HG03159 (cell line): ENCODE data around the gene ZDHHC24.
A peak's percentile ranks its signal among the peaks of the same experiment; 100 is the strongest.
"Not testable (repeated sequence)": the region's sequence is repeated elsewhere in the genome, so short reads cannot be mapped to it uniquely, and the experiment has no call there.

Experiments used
- ATAC-seq: cut with Tn5 transposase; IDR thresholded peaks from one replicate; pipeline ENCODE4 v1.9.1; 2021; ENCODE audit warnings: mild to moderate bottlenecking, moderate library complexity; ENCODE audit not compliant: unreplicated experiment

The ZDHHC24 gene, protein sequence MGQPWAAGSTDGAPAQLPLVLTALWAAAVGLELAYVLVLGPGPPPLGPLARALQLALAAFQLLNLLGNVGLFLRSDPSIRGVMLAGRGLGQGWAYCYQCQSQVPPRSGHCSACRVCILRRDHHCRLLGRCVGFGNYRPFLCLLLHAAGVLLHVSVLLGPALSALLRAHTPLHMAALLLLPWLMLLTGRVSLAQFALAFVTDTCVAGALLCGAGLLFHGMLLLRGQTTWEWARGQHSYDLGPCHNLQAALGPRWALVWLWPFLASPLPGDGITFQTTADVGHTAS

DNA sequence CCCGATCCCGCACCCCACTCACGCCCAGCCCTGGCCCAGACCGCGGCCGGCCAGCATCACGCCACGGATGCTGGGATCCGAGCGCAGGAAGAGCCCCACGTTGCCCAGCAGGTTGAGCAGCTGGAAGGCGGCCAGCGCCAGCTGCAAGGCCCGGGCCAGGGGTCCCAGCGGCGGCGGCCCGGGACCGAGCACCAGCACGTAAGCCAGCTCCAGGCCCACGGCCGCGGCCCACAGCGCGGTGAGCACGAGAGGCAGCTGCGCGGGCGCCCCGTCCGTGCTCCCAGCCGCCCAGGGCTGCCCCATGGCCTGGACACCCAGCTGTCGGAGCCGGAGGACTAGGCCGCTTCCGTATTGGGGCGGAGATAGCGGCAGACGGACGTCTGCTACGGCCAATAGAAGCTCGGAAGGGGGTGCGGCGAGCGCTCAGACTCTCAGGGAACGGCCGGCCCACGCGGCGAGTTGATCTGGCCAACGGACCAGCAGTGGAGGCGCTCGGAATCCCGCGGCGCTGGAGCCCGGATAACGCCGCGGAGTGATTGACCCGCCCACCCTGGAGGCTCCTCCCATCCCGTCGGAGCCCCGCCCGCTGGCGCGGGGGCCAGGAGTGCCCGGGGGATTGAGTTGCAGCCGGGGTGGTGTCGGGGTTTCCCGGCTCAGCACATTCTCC is at the start of gene ZDHHC24:
Gene ZDHHC24, minus strand, starts transcription at position 348 of the 667 bp plus-strand sequence. Its CDS starts 45 bp downstream, at position 303.
- peak; percentile 85 for ATAC-seq

DNA sequence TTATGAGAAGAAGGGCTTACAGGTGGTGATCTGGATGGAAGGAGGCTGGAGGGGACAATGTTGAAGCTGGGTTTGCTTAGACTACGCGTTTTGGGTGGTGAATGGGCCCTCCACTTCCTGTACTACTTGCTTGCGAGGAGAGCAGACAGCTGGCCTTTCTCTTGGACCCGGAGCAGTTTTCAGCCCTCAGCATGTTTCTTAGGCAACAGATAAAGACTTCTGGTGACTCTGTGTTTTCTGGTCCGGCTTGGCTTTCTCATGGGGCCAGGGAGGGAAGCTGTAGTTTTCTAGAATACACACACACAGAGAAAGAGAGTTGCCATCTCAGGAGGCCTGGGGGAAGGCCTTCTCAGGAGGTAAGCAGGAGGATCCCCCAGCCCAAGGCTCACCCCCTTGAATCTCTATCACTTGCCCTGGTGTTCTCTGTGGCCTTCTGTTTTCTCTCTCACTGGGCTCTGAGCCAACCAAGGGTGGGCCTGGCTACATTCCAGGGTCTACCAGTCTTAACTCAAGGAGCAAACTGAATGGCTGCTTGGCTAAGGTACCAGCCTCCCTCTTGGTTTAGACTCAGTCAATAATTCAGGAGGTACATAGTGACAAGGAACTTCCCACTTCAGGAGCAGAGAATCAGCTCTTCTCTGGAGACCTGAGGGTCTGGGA is 49.5 kb upstream of the ZDHHC24 start:
- no peak for ATAC-seq

DNA sequence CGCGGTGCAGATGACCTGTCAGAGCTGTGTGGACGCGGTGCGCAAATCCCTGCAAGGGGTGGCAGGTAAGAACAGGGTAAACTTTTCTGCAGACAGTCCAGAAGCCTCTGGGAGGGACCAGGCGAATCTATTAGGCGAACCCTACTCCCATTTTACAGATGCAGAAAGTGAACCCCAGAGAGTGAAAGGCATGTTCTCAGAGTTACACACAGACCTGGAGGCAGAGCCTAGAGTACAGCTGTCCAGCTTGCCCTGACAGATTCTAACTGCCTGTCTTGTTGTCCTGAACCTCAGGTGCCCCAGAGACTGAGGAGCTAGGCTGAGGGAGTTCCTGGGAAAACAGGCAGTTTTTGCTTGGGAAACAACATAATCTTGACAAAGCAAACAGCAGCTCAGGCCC is 47.8 kb upstream of the ZDHHC24 start:
- no peak for ATAC-seq

DNA sequence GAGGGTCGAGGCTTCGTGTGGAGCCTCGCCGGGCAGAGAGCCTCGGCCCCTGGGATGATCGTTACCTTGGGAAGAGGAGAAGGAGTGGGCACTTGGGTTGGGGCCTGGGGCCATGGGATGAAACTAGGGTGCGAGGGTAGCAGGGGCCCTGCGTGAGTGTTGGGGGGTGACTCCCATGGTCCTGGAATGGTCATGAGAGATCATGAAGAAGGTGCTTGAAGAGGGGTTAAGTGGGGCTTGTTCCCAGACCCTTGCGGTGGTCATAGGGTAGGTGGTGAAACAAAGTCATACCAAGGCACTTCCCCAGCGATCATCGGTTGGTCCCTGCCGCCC is 47.4 kb upstream of the ZDHHC24 start:
- peak; percentile 18 for ATAC-seq

DNA sequence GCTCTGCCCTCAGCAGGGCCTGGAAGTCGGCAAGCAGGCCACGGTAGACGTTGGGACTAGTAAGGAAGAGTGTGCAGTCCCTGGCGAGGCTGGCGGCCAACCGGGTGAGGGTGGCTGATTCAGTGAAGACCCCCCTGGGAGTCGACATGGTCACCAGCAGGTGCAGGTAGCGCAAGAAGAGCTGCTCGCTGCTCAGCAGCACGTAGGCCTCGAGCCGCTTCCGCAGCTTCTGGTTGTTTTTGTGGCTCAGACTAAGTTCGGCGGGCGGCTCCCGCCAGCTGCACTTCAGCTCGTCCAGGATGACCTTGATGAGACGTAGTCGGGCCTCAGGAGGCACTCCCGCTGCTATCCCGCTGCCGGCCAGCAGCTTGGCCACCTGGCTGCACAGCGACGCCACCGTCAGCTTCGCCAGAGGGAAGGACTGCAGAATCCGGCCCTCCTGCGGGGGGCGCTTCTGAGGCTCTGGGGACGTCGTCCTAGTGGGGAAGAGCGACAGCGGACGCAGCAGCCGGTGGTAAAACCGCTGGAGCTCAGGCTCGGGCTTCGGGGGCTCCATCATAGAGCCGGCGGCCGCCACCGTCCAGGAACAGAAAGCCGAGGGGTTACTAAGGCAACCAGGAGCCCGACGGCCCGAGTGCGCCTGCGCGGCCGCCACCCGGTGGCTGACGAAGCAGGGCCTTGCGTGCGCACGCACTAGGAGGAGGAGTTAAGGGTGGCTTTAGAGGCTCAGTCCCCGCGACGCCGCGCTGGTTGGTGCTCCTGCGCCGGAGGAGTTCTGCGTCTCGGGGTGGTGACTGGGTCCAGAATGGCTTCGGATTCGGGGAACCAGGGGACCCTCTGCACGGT is 46.8 kb upstream of the ZDHHC24 start, which contains the start of the genes CCDC87 and CCS:
Gene CCDC87, minus strand, starts transcription at position 607 of the 846 bp plus-strand sequence. Its CDS starts 48 bp downstream, at position 559.
Gene CCS, plus strand, starts transcription at position 729 of the 846 bp plus-strand sequence. Its CDS starts 77 bp downstream, at position 806.
- ATAC-seq, result peak; percentile 82

DNA sequence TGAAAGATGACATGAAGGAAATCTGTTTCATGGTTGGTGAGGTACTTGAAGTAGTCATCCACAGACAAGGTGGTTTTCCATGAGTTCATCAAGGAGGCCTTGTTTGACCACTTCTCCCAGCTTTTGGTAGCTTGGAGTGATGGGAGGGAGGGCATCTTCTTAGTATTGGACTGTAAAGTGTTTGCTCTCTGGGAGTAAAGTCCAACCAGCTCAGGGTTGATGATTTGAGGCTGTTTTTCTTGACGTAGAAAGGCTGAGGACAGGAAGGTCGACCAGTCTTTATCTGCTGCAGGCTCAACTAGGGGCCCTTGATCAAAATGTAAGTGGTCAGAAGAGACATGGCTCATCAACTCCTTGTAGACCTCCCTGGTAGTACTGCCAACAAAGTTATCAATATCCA is 45.3 kb upstream of the ZDHHC24 start:
- no peak for ATAC-seq

DNA sequence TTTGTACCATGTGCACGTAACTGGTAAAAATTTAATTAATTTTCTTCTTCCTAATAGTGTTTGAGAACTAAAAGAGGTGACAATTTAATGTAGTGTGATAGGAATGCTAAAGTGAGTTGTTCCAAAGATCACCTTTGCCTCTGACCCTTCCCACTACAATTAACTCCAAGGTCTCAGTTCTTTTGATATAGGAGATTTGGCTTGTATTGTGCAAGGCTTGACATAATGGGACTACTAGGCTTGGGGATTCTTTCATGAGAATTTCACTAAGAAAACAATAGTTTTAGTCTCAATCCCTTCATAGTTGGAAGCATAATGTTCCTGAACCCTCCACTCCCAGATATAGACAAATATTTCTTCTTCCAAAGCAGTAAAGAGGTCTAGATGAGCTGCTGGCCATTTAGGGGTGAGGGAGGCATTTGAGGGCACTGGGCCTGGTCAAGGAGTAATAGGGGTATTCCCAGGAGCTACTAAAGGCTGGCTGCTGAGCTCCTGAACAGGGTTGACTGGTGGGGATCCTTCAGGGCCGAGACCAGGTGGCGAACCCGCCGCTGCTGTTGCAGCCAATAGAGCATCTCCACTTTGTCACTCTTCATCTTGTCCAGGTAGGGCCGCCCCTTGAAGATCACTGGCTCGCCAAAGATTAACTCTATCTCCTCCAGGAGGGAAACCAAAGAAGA is 44.3 kb upstream of the ZDHHC24 start:
- no peak for ATAC-seq

DNA sequence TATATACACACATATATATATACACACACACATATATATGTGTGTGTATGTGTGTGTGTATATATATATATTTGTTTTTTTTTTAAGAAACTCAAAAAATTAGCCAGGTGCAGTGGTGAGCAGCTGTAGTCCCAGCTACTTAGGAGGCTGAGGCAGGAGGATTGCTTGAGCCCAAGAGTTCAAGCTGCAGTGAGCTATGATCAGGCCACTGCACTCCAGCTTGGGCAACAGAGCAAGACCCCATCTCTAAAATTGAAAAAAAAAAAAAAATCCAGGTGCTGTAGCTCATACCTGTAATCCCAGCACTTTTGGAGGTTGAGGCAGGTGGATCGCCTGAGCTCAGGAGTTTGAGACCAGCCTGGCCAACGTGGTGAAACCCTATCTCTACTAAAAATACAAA is 43.5 kb upstream of the ZDHHC24 start:
- ATAC-seq, result not testable (repeated sequence)

DNA sequence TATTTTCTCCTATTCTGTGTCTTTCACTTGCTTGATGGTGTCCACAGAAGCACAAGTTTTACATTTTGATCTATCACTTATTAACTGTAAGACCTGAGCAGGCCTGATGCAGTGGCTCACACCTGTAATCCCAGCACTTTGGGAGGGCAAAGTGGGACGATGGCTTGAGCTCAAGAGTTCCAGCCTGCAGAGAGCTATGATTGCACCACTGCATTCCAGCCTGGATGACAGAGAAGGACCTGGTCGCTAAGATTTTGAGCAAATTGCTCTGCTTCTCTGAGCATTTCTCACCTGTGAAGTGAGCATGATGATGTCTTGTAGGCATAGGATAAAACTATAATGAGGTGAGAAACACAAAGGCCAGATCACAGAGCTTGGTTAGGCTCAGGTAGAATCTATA is 40.3 kb upstream of the ZDHHC24 start:
- ATAC-seq, result no peak

DNA sequence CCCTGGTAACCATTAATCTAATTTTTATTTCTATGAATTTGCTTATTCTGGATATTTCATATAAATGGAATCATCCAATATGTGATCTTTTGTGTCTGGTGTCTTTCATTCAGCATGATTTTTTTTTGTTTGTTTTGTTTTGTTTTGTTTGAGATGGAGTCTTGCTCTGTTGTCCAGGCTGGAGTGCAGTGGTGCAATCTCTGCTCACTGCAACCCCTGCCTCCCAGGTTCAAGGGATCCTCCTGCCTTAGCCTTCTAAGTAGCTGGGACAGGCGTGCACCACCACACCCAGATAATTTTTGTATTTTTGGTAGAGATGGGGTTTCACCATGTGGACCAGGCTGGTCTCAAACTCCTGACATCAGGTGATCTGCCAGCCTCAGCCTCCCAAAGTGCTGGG is 39.6 kb upstream of the ZDHHC24 start:
- not testable (repeated sequence) for ATAC-seq

DNA sequence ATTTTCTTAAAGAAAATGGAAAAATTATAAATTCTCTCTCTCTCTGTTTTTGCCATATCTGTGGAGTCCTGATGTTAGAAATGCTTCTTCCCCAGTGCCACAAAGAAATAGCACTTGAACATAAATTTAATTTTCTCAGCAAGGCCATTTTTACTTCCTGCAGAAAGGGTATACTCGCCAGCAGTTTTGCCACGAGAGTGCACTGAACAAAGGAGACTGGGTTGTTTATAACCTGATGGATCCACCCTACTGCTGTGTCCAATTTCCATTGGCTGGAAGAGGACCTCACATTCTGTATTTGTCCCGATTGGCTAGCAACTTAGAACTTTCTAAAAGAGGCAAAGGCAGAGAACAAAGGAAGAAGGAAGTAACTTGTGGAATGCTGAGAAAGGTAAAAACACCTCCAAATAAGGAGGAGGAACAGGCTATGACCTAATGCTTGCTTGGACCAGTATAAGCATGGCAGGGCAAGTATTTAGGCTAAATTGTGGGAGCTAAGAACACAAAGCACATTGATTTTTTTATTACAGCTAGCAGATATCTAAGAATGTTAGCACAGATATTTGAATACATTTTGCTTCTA is 36.8 kb upstream of the ZDHHC24 start:
- not testable (repeated sequence) for ATAC-seq

DNA sequence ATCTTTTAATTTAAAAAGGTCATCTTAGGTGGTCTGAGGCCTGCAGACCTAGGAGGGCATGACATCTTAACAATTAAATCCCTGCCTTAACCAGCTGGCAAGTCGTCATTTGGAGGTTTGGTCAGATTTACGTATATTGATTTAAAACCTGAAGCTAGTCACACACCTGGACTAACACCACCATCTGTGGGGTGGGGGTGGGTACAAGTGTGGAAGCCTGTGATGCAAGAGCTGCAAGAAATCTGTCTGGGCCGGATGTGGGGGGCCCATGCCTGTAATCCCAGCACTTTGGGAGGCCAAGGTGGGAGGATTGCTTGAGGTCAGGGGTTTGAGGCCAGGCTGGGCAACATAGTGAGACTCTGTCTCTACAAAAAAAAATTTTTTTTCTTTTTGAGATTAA is 35.4 kb upstream of the ZDHHC24 start:
- ATAC-seq, result no peak

DNA sequence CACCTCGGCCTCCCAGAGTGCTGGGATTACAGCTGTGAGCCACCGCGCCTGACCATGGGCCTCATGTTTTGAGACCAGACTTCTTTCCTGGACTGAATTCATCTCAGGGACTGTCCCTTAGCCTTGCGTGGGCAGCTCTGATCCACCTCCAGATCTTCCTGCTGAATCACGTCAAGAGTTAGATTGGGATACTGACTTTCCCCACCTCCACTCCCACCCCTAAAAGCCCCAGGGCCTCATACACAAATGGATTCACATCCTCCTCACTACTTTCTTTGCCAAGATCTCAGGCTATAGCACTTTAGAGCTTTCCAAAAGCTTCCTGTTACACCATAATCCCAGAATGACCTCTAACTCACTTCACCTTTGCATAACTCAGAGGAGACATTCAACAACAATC is 35.0 kb upstream of the ZDHHC24 start:
- ATAC-seq, result no peak

DNA sequence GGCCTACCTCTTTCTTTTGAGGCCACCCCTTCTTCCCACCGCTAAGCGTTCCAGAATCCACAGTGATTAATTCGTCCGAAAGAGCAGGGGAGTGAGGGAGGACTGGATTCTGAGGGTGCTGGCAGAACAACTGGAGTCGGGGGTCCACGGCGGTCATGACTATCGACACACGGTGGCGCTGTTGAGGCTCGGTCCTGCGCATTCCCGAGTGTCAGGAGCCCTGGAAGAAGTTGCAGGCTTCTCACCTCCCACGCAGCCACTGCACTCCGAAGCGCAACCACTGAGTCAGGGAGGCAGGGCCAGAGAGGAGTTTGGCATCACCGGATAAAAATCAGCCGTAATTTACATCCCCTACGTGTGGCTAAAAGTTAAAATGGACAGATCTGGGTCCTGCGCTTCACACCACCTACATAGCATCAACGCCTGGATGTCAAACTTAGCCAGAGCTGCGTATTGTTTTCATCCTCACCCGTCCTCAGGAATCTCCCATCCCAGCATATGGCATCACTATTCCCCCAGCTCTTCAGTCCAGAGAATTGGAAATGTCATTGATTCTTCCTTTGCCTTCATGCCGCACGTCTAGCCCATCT is 33.3 kb upstream of the ZDHHC24 start:
- no peak for ATAC-seq

DNA sequence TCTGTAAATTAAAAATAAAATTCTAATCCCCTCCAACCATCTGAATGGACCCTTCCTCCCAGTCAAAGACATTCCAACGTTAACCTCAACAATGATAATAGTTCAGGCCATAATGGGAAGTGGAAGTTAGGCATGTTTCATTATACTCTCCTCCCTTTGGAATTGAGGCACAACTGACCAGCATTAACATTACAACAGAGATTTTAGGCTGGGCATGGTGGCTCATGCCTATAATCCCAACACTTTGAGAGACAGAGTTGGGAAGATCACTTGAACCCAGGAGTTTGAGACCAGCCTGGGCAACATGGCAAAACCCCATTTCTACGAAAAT is 25.0 kb upstream of the ZDHHC24 start:
- no peak for ATAC-seq

DNA sequence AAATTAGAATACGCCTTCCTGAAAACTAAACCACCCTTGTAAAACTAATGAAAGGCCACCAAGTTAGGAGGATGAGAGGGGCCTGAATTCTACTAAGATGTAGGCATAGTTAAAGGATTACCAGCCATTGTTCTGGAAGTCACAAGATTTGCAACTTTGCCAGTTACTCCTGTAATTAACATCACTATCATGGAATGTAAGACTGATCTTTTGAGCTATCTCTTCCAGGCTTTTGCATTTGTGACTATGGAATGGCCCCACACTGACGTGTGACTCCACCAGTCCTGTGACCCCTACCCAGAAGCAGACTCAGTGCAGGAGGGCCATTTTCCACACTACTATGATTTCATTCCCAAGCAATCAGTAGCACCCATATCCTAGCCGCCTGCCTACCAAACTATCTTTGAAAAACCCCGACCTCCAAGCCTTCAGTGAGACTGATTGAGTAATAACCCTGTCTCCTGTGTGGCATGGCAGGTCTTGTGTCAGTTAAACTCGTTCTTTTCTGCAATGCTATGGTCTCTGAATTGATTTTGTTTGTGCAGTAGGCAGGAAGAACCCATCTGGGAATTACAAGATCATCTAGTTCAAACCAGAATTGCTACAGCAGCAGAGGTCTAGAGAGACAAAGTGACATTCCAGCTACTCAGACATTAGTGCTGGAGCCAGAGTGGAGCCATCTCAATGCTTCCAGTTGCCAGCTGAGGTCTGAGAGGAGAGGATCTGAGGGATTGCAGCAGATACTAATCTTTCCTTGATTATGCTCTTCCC is 24.4 kb upstream of the ZDHHC24 start:
- ATAC-seq, result no peak

DNA sequence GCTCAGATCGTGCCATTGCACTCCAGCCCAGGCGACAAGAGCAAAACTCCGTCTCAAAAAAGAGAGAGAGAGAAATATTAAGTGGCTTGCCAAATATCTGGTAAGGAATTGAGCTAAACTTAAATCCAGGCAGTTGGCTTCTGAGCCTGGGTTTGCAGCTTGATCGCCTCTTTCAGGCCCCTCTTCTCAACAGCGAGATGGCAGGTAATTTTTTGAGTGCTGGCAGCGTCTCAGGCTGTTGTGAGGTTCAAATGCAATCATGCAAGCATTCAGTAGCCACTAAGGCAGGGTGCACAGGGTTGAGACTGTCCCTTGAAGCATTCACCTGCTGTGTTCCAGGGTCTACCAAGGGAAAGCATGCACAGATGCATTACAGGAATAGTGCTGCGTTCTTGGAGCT is 23.2 kb upstream of the ZDHHC24 start:
- no peak for ATAC-seq

DNA sequence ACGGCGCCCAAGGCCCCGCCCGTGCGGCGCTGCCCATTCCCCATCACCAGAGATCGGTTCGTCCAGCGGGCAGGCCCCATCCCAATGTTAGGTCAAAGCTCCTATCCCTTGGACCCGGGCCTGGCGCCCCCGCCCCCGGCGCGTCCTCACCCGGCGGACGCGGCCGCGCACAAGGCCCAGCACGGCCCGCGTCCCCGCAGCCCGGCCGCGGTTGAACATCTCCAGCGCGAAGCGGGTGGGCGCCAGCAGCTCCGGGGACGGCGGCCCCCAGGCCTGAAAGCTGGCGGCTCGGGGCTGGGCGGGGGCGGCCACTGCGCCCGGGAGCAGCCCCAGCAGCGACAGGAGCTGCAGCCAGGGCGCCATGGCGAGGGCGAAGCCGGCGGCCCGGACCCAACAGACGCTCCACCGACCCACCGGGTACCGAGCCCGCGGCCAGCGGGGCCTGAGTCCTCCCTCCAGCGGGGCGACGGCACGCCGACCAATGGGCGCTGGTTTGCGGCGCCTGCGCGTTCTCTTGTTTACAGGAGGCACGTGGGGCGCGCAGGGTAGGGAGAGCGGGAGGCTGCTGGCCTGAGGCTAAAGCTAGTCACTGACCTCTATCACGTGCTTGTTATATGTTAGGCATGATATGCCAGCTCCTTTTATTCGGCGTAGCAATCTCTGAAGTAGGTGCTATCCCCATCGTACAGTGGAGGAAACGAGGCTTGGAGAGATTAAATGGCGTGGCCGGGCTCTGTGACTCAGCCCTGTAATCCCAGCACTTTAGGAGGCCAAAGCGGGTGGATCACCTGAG is 22.5 kb upstream of the ZDHHC24 start, which contains the start of gene CTSF:
Gene CTSF, minus strand, starts transcription at position 483 of the 793 bp plus-strand sequence. Its CDS starts 120 bp downstream, at position 363.
- no peak for ATAC-seq
